Head of caudate nucleus (tissue), 42 donors: ENCODE measurements around the gene APLNR.

ENCODE experiments used
- DNase-seq, 42 donors: peaks; one replicate each; pipeline versions ENCODE4 v3.0.0 to v3.0.0-alpha.2; 2020 to 2021; ENCODE audit warnings: mixed read lengths in 7 of 42
- intact Hi-C: fragments of 100-400 bp; cut with DNase I; formaldehyde crosslinking; loops from one replicate; pipeline ENCODE4 v1.15.0; 2022

APLNR gene

DNA sequence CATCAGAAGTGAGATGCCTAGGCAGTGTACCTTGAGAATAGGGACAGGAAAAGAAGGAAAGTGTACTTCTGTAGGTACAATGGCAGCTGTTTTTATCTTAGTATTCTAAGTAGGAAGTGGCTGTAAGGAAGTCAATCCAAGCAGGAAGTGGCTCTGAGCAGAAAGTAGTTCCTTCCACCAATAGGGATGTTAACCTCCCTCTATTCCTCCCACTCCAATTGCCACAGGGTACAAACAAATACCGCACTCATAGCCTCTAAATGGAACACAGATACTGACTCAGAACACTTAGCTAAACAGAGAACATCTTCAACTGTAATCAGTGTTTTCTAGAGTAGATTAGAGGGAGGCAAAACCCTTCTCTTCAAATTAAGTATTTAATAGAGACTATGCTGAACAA, 44.7 kb downstream of the APLNR start:
- no peak for DNase-seq
- intact Hi-C loops: no loop called here

DNA sequence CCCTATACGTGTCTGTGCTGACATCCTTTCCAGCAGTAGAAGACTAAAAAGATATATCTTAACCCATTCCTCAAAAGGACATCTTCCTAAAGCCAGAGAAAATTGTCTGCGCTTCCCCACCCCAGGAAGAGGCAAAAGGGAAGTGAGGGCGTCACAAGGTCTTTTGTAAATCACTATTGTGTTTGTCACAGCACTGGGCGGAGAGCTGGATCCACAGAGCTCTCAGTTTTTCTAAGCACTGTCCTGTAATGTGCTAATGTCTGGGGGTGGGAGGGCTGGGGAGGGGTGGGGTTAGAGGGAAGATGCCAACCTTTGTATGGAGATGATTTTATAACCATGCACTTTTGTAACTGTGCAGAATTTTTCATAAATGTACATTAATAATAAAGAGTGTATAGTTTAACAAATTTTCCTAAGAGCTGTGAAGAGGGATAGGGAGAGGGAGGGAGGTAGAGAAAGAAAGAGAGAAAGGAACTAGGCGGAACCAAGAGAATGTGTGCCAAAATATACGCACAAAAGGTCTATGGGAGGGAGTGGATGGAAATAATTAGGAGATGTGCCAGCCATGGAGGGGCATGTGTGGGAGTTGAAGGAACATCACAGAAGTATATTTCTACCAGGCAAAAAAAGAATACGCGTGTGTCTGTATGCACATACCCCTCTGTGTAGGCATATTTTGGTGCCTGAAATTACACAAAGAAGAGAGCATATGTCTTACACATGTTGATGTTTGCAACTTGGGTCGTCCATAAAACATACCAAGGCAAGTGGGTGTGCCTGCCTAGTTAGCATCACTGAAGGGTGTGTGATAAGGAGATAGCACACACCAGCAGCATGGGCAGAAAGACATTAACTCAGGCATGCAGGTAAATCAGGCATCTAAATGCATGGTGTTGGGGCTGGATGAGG, 45.5 kb downstream of the APLNR start:
- DNase-seq: peak in 1 of 42 donors; percentile 21
- intact Hi-C loops: no loop called here

DNA sequence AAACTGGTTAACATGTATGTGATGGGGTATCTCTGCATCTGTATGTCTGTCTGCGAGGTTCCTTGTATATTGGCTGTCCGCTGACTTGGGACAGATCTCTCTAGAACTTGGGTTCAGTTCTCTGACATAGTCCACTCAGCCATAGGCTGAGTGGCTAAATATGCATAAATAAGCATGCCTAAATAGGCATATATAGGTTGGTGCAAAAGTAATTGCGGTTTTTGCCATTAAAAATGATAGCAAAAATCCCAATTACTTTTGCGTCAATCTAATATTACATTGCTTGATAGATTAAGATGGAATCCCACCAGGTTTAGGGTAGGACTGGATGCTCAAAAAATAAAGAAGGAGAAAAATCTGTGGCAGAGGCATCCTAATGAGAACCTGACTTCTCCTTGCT, 46.5 kb downstream of the APLNR start:
- no peak for DNase-seq
- intact Hi-C loops: no loop called here
